ENCODE measurements around the gene ZNF837.

- TF ChIP-seq CTCF (IDR thresholded peaks at IDR 0.05) (no peak), POLR2A (IDR thresholded peaks at IDR 0.05) (no peak), EP300 (IDR thresholded peaks at IDR 0.05) (no peak), POLR2AphosphoS5 (IDR thresholded peaks at IDR 0.05) (no peak)
These were observed 16.7 kb downstream of the ZNF837 start for GRCh38 chr19:58364146-58364545.

Data from stomach (tissue), 4 donors.